ENCODE results near the gene ELF1. TPM values are rescaled to one million over a fixed set of nuclear protein-coding genes. Genes with fewer than 3 reads are reported as not detected.

Gene ELF1
- total RNA-seq, 2 donors from 2014 or later = 72.2 to 120 TPM

DNA sequence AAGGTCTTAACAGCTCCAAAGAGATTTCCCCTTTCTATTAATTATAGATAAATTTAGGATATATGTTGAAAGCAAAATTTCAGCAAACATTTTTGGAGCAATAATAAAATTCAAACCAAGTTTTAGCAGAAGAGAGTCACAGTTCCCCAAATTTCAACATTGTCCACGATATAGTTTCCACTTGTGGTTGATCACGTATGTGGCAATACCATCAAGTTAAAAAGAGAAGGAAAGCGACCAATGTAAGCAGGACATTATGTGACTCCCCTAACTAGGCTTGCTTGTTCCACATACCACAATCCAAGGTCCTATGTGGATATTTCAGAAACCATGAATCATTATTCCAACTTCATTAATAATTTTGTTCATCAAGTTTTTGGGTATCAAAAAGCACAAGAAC, 52.8 kb downstream of the ELF1 start:
- intact Hi-C loops (cut with DNase I) = no loop called here
- Histone ChIP-seq H3K4me1 (peaks cover 8% of the 10 kb centered on the region), H3K4me3 (no peak overlapping the region), H3K27ac (no peak overlapping the region), H3K9me3 (no peaks in the 10 kb centered on the region), H3K27me3 (no peaks in the 10 kb centered on the region), H3K36me3 (no peaks in the 10 kb centered on the region), H3K9ac (ENCODE audit: low read depth in 2 of 2, low read length in 2 of 2) (no peak overlapping the region)
- TF ChIP-seq, protein P1, sequence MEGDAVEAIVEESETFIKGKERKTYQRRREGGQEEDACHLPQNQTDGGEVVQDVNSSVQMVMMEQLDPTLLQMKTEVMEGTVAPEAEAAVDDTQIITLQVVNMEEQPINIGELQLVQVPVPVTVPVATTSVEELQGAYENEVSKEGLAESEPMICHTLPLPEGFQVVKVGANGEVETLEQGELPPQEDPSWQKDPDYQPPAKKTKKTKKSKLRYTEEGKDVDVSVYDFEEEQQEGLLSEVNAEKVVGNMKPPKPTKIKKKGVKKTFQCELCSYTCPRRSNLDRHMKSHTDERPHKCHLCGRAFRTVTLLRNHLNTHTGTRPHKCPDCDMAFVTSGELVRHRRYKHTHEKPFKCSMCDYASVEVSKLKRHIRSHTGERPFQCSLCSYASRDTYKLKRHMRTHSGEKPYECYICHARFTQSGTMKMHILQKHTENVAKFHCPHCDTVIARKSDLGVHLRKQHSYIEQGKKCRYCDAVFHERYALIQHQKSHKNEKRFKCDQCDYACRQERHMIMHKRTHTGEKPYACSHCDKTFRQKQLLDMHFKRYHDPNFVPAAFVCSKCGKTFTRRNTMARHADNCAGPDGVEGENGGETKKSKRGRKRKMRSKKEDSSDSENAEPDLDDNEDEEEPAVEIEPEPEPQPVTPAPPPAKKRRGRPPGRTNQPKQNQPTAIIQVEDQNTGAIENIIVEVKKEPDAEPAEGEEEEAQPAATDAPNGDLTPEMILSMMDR (IDR thresholded peaks at IDR 0.05) = no peak
- no peak for DNase-seq

DNA sequence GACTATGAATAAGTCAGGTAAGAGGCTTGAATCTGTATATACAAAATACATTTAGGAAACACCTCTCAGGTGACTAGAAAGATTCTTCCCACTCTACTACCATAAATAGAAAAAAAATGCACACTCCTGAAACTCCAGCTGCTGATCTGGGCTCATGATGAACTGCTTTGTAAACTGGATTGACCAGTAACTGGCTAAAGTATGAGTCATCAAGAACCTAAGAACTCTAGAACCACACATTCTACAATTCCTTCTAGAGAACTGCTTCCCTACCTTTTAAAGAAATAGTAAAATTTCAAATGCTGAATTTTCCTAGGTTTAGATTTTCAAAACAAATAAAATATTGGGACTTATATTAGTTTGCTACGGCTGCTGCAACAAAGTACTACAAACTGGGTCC, 55.2 kb downstream of the ELF1 start:
- H3K4me3 ChIP-seq = no peak overlapping the region
- H3K4me1 ChIP-seq = no peaks in the 10 kb centered on the region
- TF ChIP-seq, protein P1 (IDR thresholded peaks at IDR 0.05) = no peak
- no peak for DNase-seq
- no peak overlapping the region for H3K9ac ChIP-seq (ENCODE audit: low read depth in 2 of 2, low read length in 2 of 2)
- no peaks in the 10 kb centered on the region for H3K9me3 ChIP-seq
- H3K27me3 ChIP-seq = no peaks in the 10 kb centered on the region
- intact Hi-C loops (cut with DNase I) = no loop called here
- H3K27ac ChIP-seq = no peak overlapping the region
- no peaks in the 10 kb centered on the region for H3K36me3 ChIP-seq

DNA sequence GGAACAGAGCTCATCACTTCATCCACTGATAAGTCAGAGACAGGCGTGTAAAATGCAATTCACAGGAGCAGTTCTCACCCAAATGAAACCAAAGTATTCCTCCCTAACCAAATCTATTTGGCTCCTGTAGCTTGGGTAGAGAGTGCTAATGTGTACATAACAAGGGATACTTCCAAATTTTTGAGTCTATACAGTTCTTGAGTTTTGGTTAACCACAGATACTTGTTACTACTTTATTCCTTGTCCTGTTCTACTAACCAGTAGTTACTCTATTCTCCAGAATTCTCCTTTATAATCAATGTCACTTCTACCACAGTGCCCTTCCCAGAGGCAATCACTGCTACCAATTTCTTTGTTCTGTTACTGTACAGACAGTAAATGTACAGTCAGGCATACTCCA, 57.3 kb downstream of the ELF1 start:
- Histone ChIP-seq H3K4me1 (no peaks in the 10 kb centered on the region), H3K27ac (no peak overlapping the region)

DNA sequence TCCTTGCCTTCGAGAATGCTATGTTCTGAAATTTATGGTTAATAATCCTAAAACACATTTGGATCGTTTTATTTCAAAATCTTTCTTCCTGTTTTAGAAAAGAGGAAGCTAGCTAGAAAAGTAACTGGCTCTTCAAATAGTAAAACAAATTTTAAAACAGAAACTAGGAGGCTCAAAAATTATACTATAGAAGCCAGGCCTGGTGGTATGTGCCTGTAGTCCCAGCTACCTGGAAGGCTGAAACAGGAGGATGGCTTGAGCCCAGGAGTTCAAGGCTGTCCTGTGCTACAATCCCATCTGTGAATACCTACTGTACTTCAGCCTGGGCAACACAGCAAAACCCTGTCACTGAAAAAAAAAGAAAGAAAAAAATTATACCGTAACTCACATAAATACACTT, 57.9 kb downstream of the ELF1 start:
- intact Hi-C loops (cut with DNase I) = no loop called here
- H3K27me3 ChIP-seq = no peaks in the 10 kb centered on the region
- peaks cover 5% of the 10 kb centered on the region for H3K36me3 ChIP-seq
- no peaks in the 10 kb centered on the region for H3K4me1 ChIP-seq
- no peak overlapping the region for H3K9ac ChIP-seq (ENCODE audit: low read depth in 2 of 2, low read length in 2 of 2)
- no peaks in the 10 kb centered on the region for H3K9me3 ChIP-seq
- H3K27ac ChIP-seq = no peak overlapping the region
- no peak overlapping the region for H3K4me3 ChIP-seq
- DNase-seq = no peak
- TF ChIP-seq, protein P1 (IDR thresholded peaks at IDR 0.05) = no peak

More for the DNA sequence above, 57.3 kb downstream of the ELF1 start:
- H3K36me3 ChIP-seq = peaks cover 5% of the 10 kb centered on the region
- H3K4me3 ChIP-seq = no peak overlapping the region
- TF ChIP-seq, protein P1 (IDR thresholded peaks at IDR 0.05) = no peak
- intact Hi-C loops (cut with DNase I) = no loop called here
- DNase-seq = no peak
- H3K9ac ChIP-seq (ENCODE audit: low read depth in 2 of 2, low read length in 2 of 2) = no peak overlapping the region
- H3K9me3 ChIP-seq = no peaks in the 10 kb centered on the region
- H3K27me3 ChIP-seq = no peaks in the 10 kb centered on the region

DNA sequence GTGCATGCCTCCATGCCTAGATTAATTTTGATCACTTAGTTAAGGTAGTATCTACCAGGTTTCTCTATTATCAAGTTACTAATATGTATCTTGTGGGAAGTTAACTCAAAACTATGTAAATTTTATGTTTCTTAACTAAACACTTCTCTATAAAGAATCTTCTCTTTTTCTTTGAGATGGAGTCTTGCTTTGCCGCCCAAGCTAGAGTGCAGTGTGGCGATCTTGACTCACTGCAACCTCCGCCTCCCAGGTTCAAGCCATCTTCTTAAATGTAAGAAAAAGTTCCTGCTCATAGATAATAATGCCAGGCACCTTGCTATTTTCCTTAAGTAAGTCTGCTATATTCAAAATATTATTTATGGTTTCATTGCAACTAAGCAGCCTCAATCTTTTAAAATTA, 58.4 kb downstream of the ELF1 start:
- H3K9ac ChIP-seq (ENCODE audit: low read depth in 2 of 2, low read length in 2 of 2) = no peak overlapping the region
- H3K27ac ChIP-seq = no peak overlapping the region
- DNase-seq = no peak
- no peak overlapping the region for H3K4me3 ChIP-seq
- no peaks in the 10 kb centered on the region for H3K4me1 ChIP-seq
- TF ChIP-seq, protein P1 (IDR thresholded peaks at IDR 0.05) = no peak
- intact Hi-C loops (cut with DNase I) = no loop called here
- H3K9me3 ChIP-seq = no peaks in the 10 kb centered on the region
- H3K36me3 ChIP-seq = peaks cover 5% of the 10 kb centered on the region
- no peaks in the 10 kb centered on the region for H3K27me3 ChIP-seq

DNA sequence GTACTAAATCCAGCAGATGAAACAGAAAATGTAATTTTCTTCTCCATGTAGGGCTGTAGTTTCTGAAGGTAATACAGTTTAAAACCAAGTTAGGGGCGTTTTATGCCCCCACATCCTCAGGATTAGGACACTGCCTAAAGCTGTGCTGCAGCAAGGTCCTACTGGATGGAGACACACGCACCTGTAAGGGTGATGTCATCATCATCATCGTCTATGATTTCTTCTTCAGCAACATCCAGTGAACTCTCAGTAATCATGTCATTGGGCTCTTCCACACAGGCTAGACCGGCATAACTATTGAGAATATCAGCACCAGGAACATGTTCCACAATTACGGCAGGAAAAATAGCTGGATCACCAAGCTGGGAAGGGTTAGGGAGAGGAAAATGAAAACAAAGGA, 60.5 kb downstream of the ELF1 start:
- peaks cover 5% of the 10 kb centered on the region for H3K36me3 ChIP-seq
- no peaks in the 10 kb centered on the region for H3K9me3 ChIP-seq
- H3K9ac ChIP-seq (ENCODE audit: low read depth in 2 of 2, low read length in 2 of 2) = no peak overlapping the region
- H3K27me3 ChIP-seq = no peaks in the 10 kb centered on the region
- TF ChIP-seq, protein P1 (IDR thresholded peaks at IDR 0.05) = no peak
- DNase-seq = no peak
- no peak overlapping the region for H3K27ac ChIP-seq
- intact Hi-C loops (cut with DNase I) = no loop called here
- H3K4me3 ChIP-seq = no peak overlapping the region
- H3K4me1 ChIP-seq = no peaks in the 10 kb centered on the region
